ENCODE measurements around the gene NOVA2. TPM values are rescaled to one million over a fixed set of nuclear protein-coding genes. Genes with fewer than 3 reads are reported as not detected.

Gene NOVA2
- total and polyA plus RNA-seq, 2 donors (not counting 1 experiment from before 2014, with no cell fraction given), result not detected

DNA sequence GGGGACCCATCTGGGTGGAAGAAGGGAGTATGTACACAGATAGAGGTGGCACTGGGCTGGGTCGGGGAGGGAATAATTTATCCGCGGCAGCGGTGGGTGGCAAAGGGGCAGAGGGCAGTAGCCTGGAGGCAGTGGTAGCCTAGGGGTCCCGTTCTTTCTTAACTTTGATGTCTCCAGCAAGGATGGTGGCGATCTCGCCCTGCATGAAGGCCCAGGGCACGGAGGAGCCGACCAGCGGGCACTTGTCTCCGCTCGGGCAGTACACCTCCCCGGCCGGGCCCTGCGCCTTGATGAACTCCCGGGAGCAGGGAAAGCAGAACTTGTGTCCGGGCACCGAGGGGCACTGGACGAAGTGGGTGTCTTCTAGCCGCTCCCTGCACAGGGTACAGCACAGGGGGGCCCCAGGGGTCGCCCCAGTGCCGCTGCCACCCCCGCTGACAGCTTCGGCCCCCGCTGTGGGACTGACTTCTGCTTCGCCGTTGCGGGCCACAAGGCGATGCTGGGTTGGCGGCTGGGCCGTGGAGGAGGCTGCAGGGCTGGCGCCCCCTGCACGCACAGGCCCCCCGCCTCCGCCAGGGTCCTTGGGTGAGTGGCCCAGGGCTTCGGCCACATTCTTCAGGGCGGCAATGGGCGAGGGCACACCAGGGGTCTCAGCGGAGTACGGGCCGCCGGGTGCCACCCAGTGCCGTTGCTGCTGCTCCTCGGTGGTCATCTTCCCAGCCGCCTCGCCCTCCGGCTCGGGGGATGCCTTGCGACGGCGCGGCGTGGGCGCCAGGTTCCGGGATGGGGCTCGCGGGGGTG lies 89.6 kb downstream of the NOVA2 start:
- ATAC-seq (ENCODE audit: low read depth), result no peak
- H3K9me3 ChIP-seq (ENCODE audit: control extremely low read depth in 1 of 3, control insufficient read depth in 2 of 3, insufficient read depth in 1 of 3, low read length in 2 of 3), result peaks cover 0 to 2% (median 0%) of the 10 kb centered on the region in 3 donors
- peak overlapping the region; percentile 82 for H3K4me3 Mint-ChIP-seq

More for the DNA sequence above, 89.6 kb downstream of the NOVA2 start:
- Histone ChIP-seq H2AFZ (ENCODE audit: insufficient read depth, low read depth, low read length, poor library complexity, severe bottlenecking) (no peak overlapping the region), H3K4me1 (ENCODE audit: control insufficient read depth in 2 of 2, insufficient read depth in 2 of 2, low read length in 2 of 2) (peaks cover 24 to 39% of the 10 kb centered on the region in 2 donors), H3K27ac (ENCODE audit: low read length in 2 of 2) (no peak overlapping the region), H3K4me2 (replicated peaks; ENCODE audit: low read depth, low read length, poor library complexity, severe bottlenecking) (peak overlapping the region; percentile 97), H3K36me3 (replicated peaks in 1 of 2; ENCODE audit: control extremely low read depth in 1 of 2, control insufficient read depth in 1 of 2, extremely low read depth in 1 of 2, insufficient read depth in 2 of 2, low read length in 1 of 2) (peaks cover 0 to 4% of the 10 kb centered on the region in 2 experiments), H4K20me1 (ENCODE audit: control insufficient read depth, insufficient read depth, low read length, poor library complexity, severe bottlenecking) (peaks cover 39% of the 10 kb centered on the region), H3K9ac (ENCODE audit: low read length) (no peak overlapping the region), H3K79me2 (ENCODE audit: control insufficient read depth, insufficient read depth, low read length) (peaks cover 29% of the 10 kb centered on the region), H3K4me3 (ENCODE audit: control extremely low read depth in 1 of 5, extremely low read depth in 1 of 5, insufficient read depth in 1 of 5, low read depth in 2 of 5, low read length in 4 of 5) (no peak overlapping the region), H3K27me3 (replicated peaks in 1 of 4; ENCODE audit: control extremely low read depth in 1 of 4, control insufficient read depth in 3 of 4, insufficient read depth in 4 of 4, low read length in 3 of 4) (peaks cover 0 to 4% (median 1%) of the 10 kb centered on the region in 4 experiments)
- POLR2A ChIA-PET, result interaction anchor here (2.9 kb wide), 1 partner anchor 18 kb away, joined by 33 read pairs; the partner anchor contains the start of gene MYPOP
- CTCF ChIA-PET, result interaction anchor here (1.9 to 3.4 kb wide), 2 partner anchors 21 to 23 kb away, joined by 7 to 24 read pairs; partner anchors contain the start of genes FOXA3 and SYMPK
- intact Hi-C loops (cut with micrococcal nuclease), result loop anchor here (1.0 kb wide), 1 partner anchor 67 kb away; no protein-coding TSS in a partner anchor
- DNase-seq, result no peak
- WGBS (ENCODE audit: insufficient coverage), result 96% methylated on average over 57 of the region's 57 CpGs
- no peak overlapping the region for H3K27ac Mint-ChIP-seq
- H3K4me1 Mint-ChIP-seq, result peaks cover 28% of the 10 kb centered on the region
- no peaks in the 10 kb centered on the region for H3K9me3 Mint-ChIP-seq (ENCODE audit: insufficient read depth)
- TF ChIP-seq EZH2 (IDR thresholded peaks at IDR 0.05; ENCODE audit: borderline replicate concordance, insufficient read depth, low read depth, low read length, poor library complexity, severe bottlenecking), result no peak
- TF ChIP-seq, protein P1, sequence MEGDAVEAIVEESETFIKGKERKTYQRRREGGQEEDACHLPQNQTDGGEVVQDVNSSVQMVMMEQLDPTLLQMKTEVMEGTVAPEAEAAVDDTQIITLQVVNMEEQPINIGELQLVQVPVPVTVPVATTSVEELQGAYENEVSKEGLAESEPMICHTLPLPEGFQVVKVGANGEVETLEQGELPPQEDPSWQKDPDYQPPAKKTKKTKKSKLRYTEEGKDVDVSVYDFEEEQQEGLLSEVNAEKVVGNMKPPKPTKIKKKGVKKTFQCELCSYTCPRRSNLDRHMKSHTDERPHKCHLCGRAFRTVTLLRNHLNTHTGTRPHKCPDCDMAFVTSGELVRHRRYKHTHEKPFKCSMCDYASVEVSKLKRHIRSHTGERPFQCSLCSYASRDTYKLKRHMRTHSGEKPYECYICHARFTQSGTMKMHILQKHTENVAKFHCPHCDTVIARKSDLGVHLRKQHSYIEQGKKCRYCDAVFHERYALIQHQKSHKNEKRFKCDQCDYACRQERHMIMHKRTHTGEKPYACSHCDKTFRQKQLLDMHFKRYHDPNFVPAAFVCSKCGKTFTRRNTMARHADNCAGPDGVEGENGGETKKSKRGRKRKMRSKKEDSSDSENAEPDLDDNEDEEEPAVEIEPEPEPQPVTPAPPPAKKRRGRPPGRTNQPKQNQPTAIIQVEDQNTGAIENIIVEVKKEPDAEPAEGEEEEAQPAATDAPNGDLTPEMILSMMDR (IDR thresholded peaks at IDR 0.05), result no peak
- H3K27me3 Mint-ChIP-seq, result peaks cover 3% of the 10 kb centered on the region

Small RNA genes within 50 kb of the gene (small RNA-seq; reads per million reads assigned to genes)
- not detected for gene MIR769 (ENCODE audit: insufficient read length, low read depth, low replicate concordance)

Other genes starting within 250 kb of the NOVA2 start
- 43.7 and 44.5 TPM in 2 replicates for gene FBXO46, start 243.0 kb downstream of the NOVA2 start, total RNA-seq
- gene FBXO46, start 243.0 kb downstream of the NOVA2 start, polyA plus RNA-seq, result 19.1 and 19.9 TPM in 2 replicates
- gene MEIOSIN, start 240.4 kb downstream of the NOVA2 start, total RNA-seq, result not detected in 2 replicates
- not detected in 2 replicates for gene MEIOSIN, start 240.4 kb downstream of the NOVA2 start, polyA plus RNA-seq
- gene SIX5, start 204.6 kb downstream of the NOVA2 start, total RNA-seq, result 2.1 and 2.4 TPM in 2 replicates
- gene SIX5, start 204.6 kb downstream of the NOVA2 start, polyA plus RNA-seq, result 1.4 and 1.5 TPM in 2 replicates
- gene DMPK, start 191.4 kb downstream of the NOVA2 start, total RNA-seq, result 58.3 and 63.0 TPM in 2 replicates
- 28.7 and 41.1 TPM in 2 replicates for gene DMPK, start 191.4 kb downstream of the NOVA2 start, polyA plus RNA-seq
- gene DMWD, start 181.0 kb downstream of the NOVA2 start, total RNA-seq, result 86.4 and 91.2 TPM in 2 replicates
- gene DMWD, start 181.0 kb downstream of the NOVA2 start, polyA plus RNA-seq, result 22.5 and 25.1 TPM in 2 replicates
- gene RSPH6A, start 158.6 kb downstream of the NOVA2 start, total RNA-seq, result 0.62 and 0.73 TPM in 2 replicates
- gene RSPH6A, start 158.6 kb downstream of the NOVA2 start, polyA plus RNA-seq, result 0.03 TPM in 1 of 2 replicates, not detected in the other
- 131 and 138 TPM in 2 replicates for gene SYMPK, start 110.7 kb downstream of the NOVA2 start, total RNA-seq
- 107 and 119 TPM in 2 replicates for gene SYMPK, start 110.7 kb downstream of the NOVA2 start, polyA plus RNA-seq
- gene FOXA3, start 109.5 kb downstream of the NOVA2 start, total RNA-seq, result not detected in 2 replicates
- gene FOXA3, start 109.5 kb downstream of the NOVA2 start, polyA plus RNA-seq, result not detected in 2 replicates
- gene IRF2BP1, start 87.7 kb downstream of the NOVA2 start, total RNA-seq, result 32.9 and 33.9 TPM in 2 replicates
- gene IRF2BP1, start 87.7 kb downstream of the NOVA2 start, polyA plus RNA-seq, result 10.9 and 14.9 TPM in 2 replicates
- gene MYPOP, start 71.3 kb downstream of the NOVA2 start, total RNA-seq, result 10.7 and 12.1 TPM in 2 replicates
- gene MYPOP, start 71.3 kb downstream of the NOVA2 start, polyA plus RNA-seq, result 5.1 and 5.7 TPM in 2 replicates
- not detected in 2 replicates for gene NANOS2, start 59.1 kb downstream of the NOVA2 start, total RNA-seq
- not detected in 2 replicates for gene NANOS2, start 59.1 kb downstream of the NOVA2 start, polyA plus RNA-seq
- 30.1 and 37.0 TPM in 2 replicates for gene CCDC61, start 21.6 kb upstream of the NOVA2 start, total RNA-seq
- gene CCDC61, start 21.6 kb upstream of the NOVA2 start, polyA plus RNA-seq, result 16.1 and 20.6 TPM in 2 replicates
- not detected in 2 replicates for gene PGLYRP1, start 49.2 kb upstream of the NOVA2 start, total RNA-seq
- not detected in 2 replicates for gene PGLYRP1, start 49.2 kb upstream of the NOVA2 start, polyA plus RNA-seq
- not detected in 2 replicates for gene IGFL4, start 67.1 kb upstream of the NOVA2 start, total RNA-seq
- gene IGFL4, start 67.1 kb upstream of the NOVA2 start, polyA plus RNA-seq, result not detected in 2 replicates
- gene IGFL3, start 150.8 kb upstream of the NOVA2 start, total RNA-seq, result not detected in 2 replicates
- not detected in 2 replicates for gene IGFL3, start 150.8 kb upstream of the NOVA2 start, polyA plus RNA-seq
- gene IGFL2, start 174.4 kb upstream of the NOVA2 start, total RNA-seq, result not detected in 2 replicates
- gene IGFL2, start 174.4 kb upstream of the NOVA2 start, polyA plus RNA-seq, result not detected in 2 replicates

Data from B cell (primary cell).